PC-3 (cell line): ENCODE measurements around the gene TENT5C. TPM values are rescaled to one million over a fixed set of nuclear protein-coding genes. Genes with fewer than 3 reads are reported as not detected.

Experiments
- ATAC-seq: fragments of 200-7000 bp; cut with Tn5 transposase; 2 replicates; pipeline ENCODE4 v1.9.1; 2020; ENCODE audit warnings: mild to moderate bottlenecking, moderate library complexity
- BruUV-seq: library from RNA; stranded (reverse); fragments of 400-500 nt; replicated peaks from 2 replicates; lab custom pipeline; 2021; lab: Mats Ljungman, UMichigan
- CTCF ChIA-PET: fragments of 300-600 bp; sonication (Branson Sonifier 250); formaldehyde crosslinking; loops from one replicate; lab custom pipeline; 2022; ENCODE audit warnings: antibody characterized with exemption; lab: Charles Lee
- POLR2A ChIA-PET: fragments of 300-600 bp; sonication (Branson Sonifier 250); formaldehyde crosslinking; loops from one replicate; lab custom pipeline; 2022; ENCODE audit warnings: antibody characterized with exemption; ENCODE audit not compliant: unreplicated experiment; lab: Charles Lee
- DNase-seq: peaks from one replicate; pipeline ENCODE4 v3.0.0-alpha.2; 2015
- H2AFZ ChIP-seq: fragments of 300-600 bp; sonication (generic); 2 replicates; pipeline ENCODE4 v1.6.0; 2016; ENCODE audit warnings: antibody characterized with exemption, low read length
- H3F3A ChIP-seq: fragments of 300-600 bp; sonication (generic); one replicate; pipeline ENCODE4 v1.6.0; 2017; ENCODE audit warnings: antibody characterized with exemption, low read length, control low read depth, mild to moderate bottlenecking; ENCODE audit not compliant: unreplicated experiment
- H3K27ac ChIP-seq: fragments of 300-600 bp; sonication (generic); 2 replicates; pipeline ENCODE4 v1.5.1; 2016; ENCODE audit warnings: mild to moderate bottlenecking, low read length
- H3K27me3 ChIP-seq: fragments of 300-600 bp; sonication (generic); 2 replicates; pipeline ENCODE4 v1.6.1; 2016; ENCODE audit warnings: low read length, mixed read lengths
- H3K36me3 ChIP-seq: fragments of 300-600 bp; sonication (generic); 2 replicates; pipeline ENCODE4 v1.6.1; 2016; ENCODE audit warnings: low read depth, mixed run types, low read length, mixed read lengths
- H3K4me1 ChIP-seq: fragments of 300-600 bp; sonication (generic); 2 replicates; pipeline ENCODE4 v1.5.1; 2016; ENCODE audit warnings: low read length; ENCODE audit not compliant: insufficient read depth
- H3K4me2 ChIP-seq: fragments of 300-600 bp; sonication (generic); 2 replicates; pipeline ENCODE4 v1.6.0; 2016; ENCODE audit warnings: low read length
- H3K4me3 ChIP-seq: fragments of 300-600 bp; sonication (generic); 2 replicates; pipeline ENCODE4 v1.5.1; 2016; ENCODE audit warnings: mild to moderate bottlenecking, low read length, mixed read lengths
- H3K79me2 ChIP-seq: fragments of 300-600 bp; sonication (generic); 2 replicates; pipeline ENCODE4 v1.6.1; 2017; ENCODE audit warnings: low read length, mixed read lengths
- H3K9ac ChIP-seq: fragments of 300-600 bp; sonication (generic); 2 replicates; pipeline ENCODE4 v1.6.0; 2016; ENCODE audit warnings: mild to moderate bottlenecking, low read length
- H3K9me2 ChIP-seq: fragments of 300-600 bp; sonication (generic); replicated peaks from 2 replicates; pipeline ENCODE4 v1.6.1; 2016; ENCODE audit warnings: mixed run types, low read length, mixed read lengths
- H3K9me3 ChIP-seq: fragments of 300-600 bp; sonication (generic); 2 replicates; pipeline ENCODE4 v1.6.1; 2016; ENCODE audit warnings: low read length, mixed read lengths
- H4K20me1 ChIP-seq: fragments of 300-600 bp; sonication (generic); 2 replicates; pipeline ENCODE4 v1.6.1; 2016; ENCODE audit warnings: low read length, mixed read lengths
- CTCF ChIP-seq: fragments of 300-600 bp; sonication (generic); conservative IDR thresholded peaks from 2 replicates; pipeline ENCODE4 v1.5.1; 2017; ENCODE audit warnings: antibody characterized with exemption, low read depth, mild to moderate bottlenecking, low read length
- EZH2 ChIP-seq: fragments of 300-600 bp; sonication (generic); IDR thresholded peaks from one replicate; pipeline ENCODE4 v1.6.1; 2017; ENCODE audit warnings: antibody characterized with exemption, mild to moderate bottlenecking, low read length; ENCODE audit not compliant: unreplicated experiment
- EZH2phosphoT487 ChIP-seq: fragments of 300-600 bp; sonication (generic); IDR thresholded peaks from 2 replicates; pipeline ENCODE4 v1.6.1; 2018; ENCODE audit warnings: mild to moderate bottlenecking, antibody characterized with exemption, low read length, borderline replicate concordance
- intact Hi-C: fragments of 100-400 bp; cut with micrococcal nuclease; formaldehyde crosslinking; loops from 2 replicates; pipeline ENCODE4 v1.9.0; 2023
- total RNA-seq: library from RNA; depleted of rRNA; stranded (reverse); fragments of >200 nt; gene quantifications from 2 replicates; pipeline ENCODE4 v1.2.3, GENCODE V29; 2014

The TENT5C gene
- total RNA-seq, 1 experiment from 2014 or later: 2.4 TPM

DNA sequence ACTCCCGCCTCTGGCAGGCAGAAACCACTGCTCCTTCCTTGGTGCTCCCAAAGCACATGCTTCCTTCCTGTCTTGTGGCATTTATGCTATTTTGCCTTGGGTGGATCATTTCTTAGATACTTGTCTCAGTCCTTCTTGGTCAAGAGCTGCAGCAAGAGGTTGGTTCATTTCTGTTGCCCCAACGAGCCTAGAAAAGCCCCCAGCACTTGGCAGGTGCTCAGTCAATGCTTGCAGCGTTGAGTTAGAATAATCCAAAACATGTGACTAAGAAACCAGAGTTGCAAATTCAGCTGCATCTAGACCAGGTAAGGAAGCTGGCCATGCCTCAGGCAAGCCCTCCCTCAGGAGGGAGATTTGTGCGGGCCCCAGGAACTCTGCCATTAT, 42.4 kb upstream of the TENT5C start:
- Histone ChIP-seq H3K4me2 (no peak overlapping the region), H3K27ac (peak overlapping the region; percentile 58; the same call in 1 of the 2 replicates), H2AFZ (no peak overlapping the region), H3K4me1 (peaks cover 15% of the 10 kb centered on the region), H3K9me2 (no peaks in the 10 kb centered on the region), H3K9ac (no peak overlapping the region), H3K9me3 (no peaks in the 10 kb centered on the region), H4K20me1 (no peaks in the 10 kb centered on the region), H3F3A (no peaks in the 10 kb centered on the region), H3K4me3 (no peak overlapping the region), H3K36me3 (no peaks in the 10 kb centered on the region), H3K79me2 (no peaks in the 10 kb centered on the region), H3K27me3 (no peaks in the 10 kb centered on the region)
- TF ChIP-seq EZH2phosphoT487: no peak
- TF ChIP-seq CTCF: no peak
- no peak for TF ChIP-seq EZH2
- no TSS peak for BruUV-seq
- ATAC-seq (no peak), DNase-seq (no peak)
- intact Hi-C loops: no loop called here
- ChIA-PET POLR2A (no interaction called here), CTCF (no interaction called here)

DNA sequence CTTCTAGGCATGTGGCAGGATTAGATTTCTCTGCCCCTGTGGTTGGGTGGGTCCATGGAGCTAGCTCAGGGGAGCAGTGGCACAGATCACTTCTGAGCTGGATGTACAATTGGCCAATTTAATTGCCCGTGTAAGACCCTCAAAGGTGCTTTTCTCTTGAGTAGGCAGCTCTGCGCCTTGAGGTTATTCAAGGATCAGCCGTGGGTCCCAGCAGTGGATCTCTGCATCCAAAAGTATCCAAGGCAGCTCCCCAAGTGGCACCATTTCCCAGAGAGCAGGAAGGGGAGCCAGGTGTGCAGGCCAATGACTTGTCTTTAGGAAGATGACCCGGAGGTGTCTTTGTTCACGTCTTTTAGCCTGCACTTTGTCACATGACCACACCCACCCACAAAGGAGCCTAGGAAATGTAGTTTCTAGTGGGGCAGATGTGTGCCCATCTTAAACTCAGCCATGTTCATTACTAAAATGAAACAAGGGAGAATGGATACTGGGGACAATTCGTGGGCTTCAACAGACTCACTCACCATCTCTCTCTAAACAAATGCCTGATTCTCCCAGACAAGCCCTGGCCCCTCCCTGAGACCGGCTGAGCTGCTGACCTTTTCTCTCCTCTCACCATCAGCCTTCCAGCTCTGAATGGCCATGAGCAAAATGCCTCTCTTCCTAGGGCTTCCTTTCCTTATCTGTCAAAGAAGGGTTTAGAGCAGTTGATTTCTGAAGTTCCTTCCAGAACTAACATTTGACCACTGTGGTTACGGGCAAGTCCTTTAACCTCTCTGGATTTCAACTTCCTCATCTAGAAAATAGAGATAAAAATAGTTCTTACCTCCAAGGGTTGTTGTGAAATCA, 41.4 kb upstream of the TENT5C start:
- BruUV-seq: no TSS peak
- H3K79me2 ChIP-seq: no peaks in the 10 kb centered on the region
- no peaks in the 10 kb centered on the region for H3F3A ChIP-seq
- intact Hi-C loops: no loop called here
- no peak overlapping the region for H3K27ac ChIP-seq
- TF ChIP-seq EZH2 (no peak), EZH2phosphoT487 (no peak), CTCF (no peak)
- no peak for DNase-seq
- no peaks in the 10 kb centered on the region for H3K27me3 ChIP-seq
- H3K9me3 ChIP-seq: no peaks in the 10 kb centered on the region
- peaks cover 16% of the 10 kb centered on the region for H3K4me1 ChIP-seq
- no peak overlapping the region for H3K4me2 ChIP-seq
- no peak overlapping the region for H3K4me3 ChIP-seq
- H3K36me3 ChIP-seq: no peaks in the 10 kb centered on the region
- H3K9ac ChIP-seq: no peak overlapping the region
- POLR2A ChIA-PET: no interaction called here
- no peaks in the 10 kb centered on the region for H4K20me1 ChIP-seq
- CTCF ChIA-PET: no interaction called here
- H3K9me2 ChIP-seq: no peaks in the 10 kb centered on the region
- no peak overlapping the region for H2AFZ ChIP-seq
- no peak for ATAC-seq

DNA sequence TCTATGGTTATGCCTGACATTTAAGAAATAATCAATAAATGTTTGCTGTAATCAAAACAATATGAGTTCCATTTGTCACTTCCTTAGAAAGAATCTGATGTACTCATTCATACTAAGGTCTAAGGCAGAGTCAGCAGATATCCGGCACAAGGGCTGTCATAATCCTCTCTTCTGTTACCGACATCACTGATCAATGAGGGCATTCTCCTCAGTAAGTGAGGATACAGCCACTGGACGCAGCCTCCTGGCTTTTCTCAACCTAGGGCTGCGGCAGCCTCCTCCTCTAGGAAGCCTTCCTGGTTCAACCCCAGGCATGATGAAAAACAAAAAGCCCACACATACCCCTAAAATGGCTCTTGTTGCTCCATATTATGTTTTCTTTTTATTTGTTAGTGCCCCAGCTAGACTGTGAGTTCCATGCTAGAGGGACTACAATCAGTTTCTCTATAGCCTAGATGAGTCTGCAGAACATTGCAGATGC, 40.7 kb upstream of the TENT5C start:
- intact Hi-C loops: no loop called here
- no peak for DNase-seq
- Histone ChIP-seq H3F3A (no peaks in the 10 kb centered on the region), H2AFZ (no peak overlapping the region), H3K4me2 (no peak overlapping the region), H3K9me2 (no peaks in the 10 kb centered on the region), H3K27ac (no peak overlapping the region), H3K27me3 (no peaks in the 10 kb centered on the region), H3K9ac (no peak overlapping the region), H3K4me3 (no peak overlapping the region), H4K20me1 (no peaks in the 10 kb centered on the region), H3K9me3 (no peaks in the 10 kb centered on the region), H3K4me1 (peaks cover 20% of the 10 kb centered on the region), H3K79me2 (no peaks in the 10 kb centered on the region), H3K36me3 (no peaks in the 10 kb centered on the region)
- BruUV-seq: no TSS peak
- CTCF ChIA-PET: no interaction called here
- TF ChIP-seq EZH2: no peak
- no peak for TF ChIP-seq EZH2phosphoT487
- TF ChIP-seq CTCF: no peak
- POLR2A ChIA-PET: no interaction called here
- ATAC-seq: no peak
